Trophoblast cell (in vitro differentiated cells and primary cell): Measurements from ENCODE around the gene BMP5.
A peak's percentile ranks its signal among the peaks of the same experiment; 100 is the strongest.

Source experiments
- DNase-seq, 2 donors: peaks; one replicate each; pipeline ENCODE4 v3.0.0-alpha.2; 2016
- H2AFZ ChIP-seq: 2 replicates; pipeline ENCODE4 v1.6.1; 2013; ENCODE audit warnings: low read length, moderate library complexity, mild to moderate bottlenecking; ENCODE audit not compliant: insufficient read depth, poor library complexity
- H2AK5ac ChIP-seq: 2 replicates; pipeline ENCODE4 v1.6.1; 2013; ENCODE audit warnings: mild to moderate bottlenecking, low read length
- H2BK120ac ChIP-seq: 2 replicates; pipeline ENCODE4 v1.6.1; 2013; ENCODE audit warnings: low read length, mild to moderate bottlenecking, moderate library complexity; ENCODE audit not compliant: insufficient read depth, poor library complexity
- H2BK12ac ChIP-seq: 2 replicates; pipeline ENCODE4 v1.6.1; 2013; ENCODE audit warnings: mild to moderate bottlenecking, low read length, moderate library complexity
- H2BK5ac ChIP-seq: 2 replicates; pipeline ENCODE4 v1.6.1; 2013; ENCODE audit warnings: low read length, low read depth, moderate library complexity, mild to moderate bottlenecking; ENCODE audit not compliant: poor library complexity
- H3K14ac ChIP-seq: 2 replicates; pipeline ENCODE4 v1.6.1; 2013; ENCODE audit warnings: mild to moderate bottlenecking, low read length
- H3K18ac ChIP-seq: 2 replicates; pipeline ENCODE4 v1.6.1; 2013; ENCODE audit warnings: mild to moderate bottlenecking, low read length
- H3K23ac ChIP-seq: 2 replicates; pipeline ENCODE4 v1.6.1; 2013; ENCODE audit warnings: low read length
- H3K27ac ChIP-seq: 2 replicates; pipeline ENCODE4 v1.5.1; 2013; ENCODE audit warnings: low read depth, mild to moderate bottlenecking, inconsistent platforms, low read length, moderate library complexity
- H3K27me3 ChIP-seq: 2 replicates; pipeline ENCODE4 v1.6.1; 2013; ENCODE audit warnings: inconsistent platforms, mild to moderate bottlenecking, low read length, moderate library complexity; ENCODE audit not compliant: insufficient read depth
- H3K36me3 ChIP-seq, 2 experiments: 1 replicate in 1 of 2; 2 replicates in 1 of 2; pipeline ENCODE4 v1.6.1; 2013; ENCODE audit warnings: low read length in 2 of 2, mild to moderate bottlenecking in 2 of 2, moderate library complexity in 1 of 2; ENCODE audit not compliant: insufficient read depth in 2 of 2, control insufficient read depth in 1 of 2
- H3K4ac ChIP-seq: 2 replicates; pipeline ENCODE4 v1.6.1; 2013; ENCODE audit warnings: low read depth, mild to moderate bottlenecking, low read length, moderate library complexity
- H3K4me1 ChIP-seq, 2 experiments: 1 replicate in 1 of 2; 2 replicates in 1 of 2; pipeline ENCODE4 v1.6.1; 2013; ENCODE audit warnings: low read length in 2 of 2, mild to moderate bottlenecking in 2 of 2, moderate library complexity in 1 of 2; ENCODE audit not compliant: insufficient read depth in 2 of 2, control insufficient read depth in 1 of 2
- H3K4me2 ChIP-seq: 2 replicates; pipeline ENCODE4 v1.6.1; 2013; ENCODE audit warnings: inconsistent platforms, mild to moderate bottlenecking, low read length, moderate library complexity
- H3K4me3 ChIP-seq: 2 replicates; pipeline ENCODE4 v1.5.1; 2013; ENCODE audit warnings: mild to moderate bottlenecking, low read depth, low read length, inconsistent platforms
- H3K79me1 ChIP-seq: one replicate; pipeline ENCODE4 v1.6.1; 2013; ENCODE audit warnings: low read length
- H3K79me2 ChIP-seq: 2 replicates; pipeline ENCODE4 v1.6.1; 2013; ENCODE audit warnings: low read length, mild to moderate bottlenecking; ENCODE audit not compliant: control insufficient read depth, insufficient read depth, poor library complexity
- H3K9ac ChIP-seq: 2 replicates; pipeline ENCODE4 v1.6.1; 2013; ENCODE audit warnings: mild to moderate bottlenecking, low read length
- H3K9me3 ChIP-seq: 2 replicates; pipeline ENCODE4 v1.6.1; 2013; ENCODE audit warnings: low read depth, mild to moderate bottlenecking, control low read depth, inconsistent platforms, low read length; ENCODE audit not compliant: insufficient read depth
- H4K12ac ChIP-seq: 2 replicates; pipeline ENCODE4 v1.6.1; 2013; ENCODE audit warnings: low read depth, mild to moderate bottlenecking, low read length, moderate library complexity
- H4K8ac ChIP-seq: 2 replicates; pipeline ENCODE4 v1.6.1; 2013; ENCODE audit warnings: low read depth, mild to moderate bottlenecking, low read length, moderate library complexity
- H4K91ac ChIP-seq: one replicate; pipeline ENCODE4 v1.6.1; 2013; ENCODE audit warnings: low read depth, mild to moderate bottlenecking, low read length, moderate library complexity
- WGBS: extraction: QIAGEN DNeasy Blood & Tissue Kit; methylation state at CpG from one replicate; pipeline ENCODE4 v1.1.7; 2013; ENCODE audit warnings: missing lambda C conversion rate; ENCODE audit not compliant: insufficient read length, insufficient coverage; ENCODE audit errors: extremely low coverage; 5-methylcytosine and 5-hydroxymethylcytosine counted together

BMP5 gene

GRCh38 chr6:55708711-55709110, 166.7 kb downstream of the BMP5 start:
- Histone ChIP-seq H3K23ac (no peak overlapping the region), H3K4me2 (no peak overlapping the region), H2BK5ac (no peak overlapping the region), H3K14ac (no peak overlapping the region), H4K91ac (no peak overlapping the region), H4K8ac (no peak overlapping the region), H3K27me3 (no peaks in the 10 kb centered on the region), H3K4me1 (no peaks in the 10 kb centered on the region), H2BK120ac (no peak overlapping the region), H3K27ac (no peak overlapping the region), H3K79me2 (no peaks in the 10 kb centered on the region), H2AK5ac (no peak overlapping the region), H4K12ac (no peak overlapping the region), H3K18ac (no peak overlapping the region), H3K79me1 (no peaks in the 10 kb centered on the region), H3K4ac (no peak overlapping the region), H2AFZ (no peak overlapping the region), H3K9me3 (peaks cover 1% of the 10 kb centered on the region), H2BK12ac (no peak overlapping the region), H3K36me3 (no peaks in the 10 kb centered on the region), H3K4me3 (no peak overlapping the region), H3K9ac (no peak overlapping the region)
- no CpG with 5 or more reads among the region's 1 CpG for WGBS
- no peak for DNase-seq

- H3K79me2 ChIP-seq, result no peaks in the 10 kb centered on the region
- H2BK120ac ChIP-seq, result no peak overlapping the region
- H3K9me3 ChIP-seq, result peaks cover 1% of the 10 kb centered on the region
- H3K27ac ChIP-seq, result no peak overlapping the region
- no peak overlapping the region for H3K9ac ChIP-seq
- H2BK5ac ChIP-seq, result no peak overlapping the region
- WGBS, result no CpG with 5 or more reads among the region's 2 CpGs
- no peak overlapping the region for H3K18ac ChIP-seq
- no peaks in the 10 kb centered on the region for H3K36me3 ChIP-seq
- no peak overlapping the region for H4K8ac ChIP-seq
- H3K14ac ChIP-seq, result no peak overlapping the region
- no peak overlapping the region for H3K4ac ChIP-seq
- H3K4me1 ChIP-seq, result no peaks in the 10 kb centered on the region
- no peak overlapping the region for H2AFZ ChIP-seq
- H4K12ac ChIP-seq, result no peak overlapping the region
- H3K27me3 ChIP-seq, result no peaks in the 10 kb centered on the region
- H4K91ac ChIP-seq, result no peak overlapping the region
- H3K4me3 ChIP-seq, result no peak overlapping the region
- H2BK12ac ChIP-seq, result no peak overlapping the region
- no peak overlapping the region for H3K23ac ChIP-seq
- no peaks in the 10 kb centered on the region for H3K79me1 ChIP-seq
- no peak for DNase-seq
- no peak overlapping the region for H2AK5ac ChIP-seq
- H3K4me2 ChIP-seq, result no peak overlapping the region
Measured at GRCh38 chr6:55705451-55706440, 169.6 kb downstream of the BMP5 start.

GRCh38 chr6:55704421-55704820, 171.0 kb downstream of the BMP5 start:
- no peak overlapping the region for H2BK5ac ChIP-seq
- H3K18ac ChIP-seq, result no peak overlapping the region
- H3K4me2 ChIP-seq, result no peak overlapping the region
- H2AK5ac ChIP-seq, result no peak overlapping the region
- H3K14ac ChIP-seq, result no peak overlapping the region
- H3K9me3 ChIP-seq, result peaks cover 1% of the 10 kb centered on the region
- H3K4me1 ChIP-seq, result no peaks in the 10 kb centered on the region
- no peak overlapping the region for H2AFZ ChIP-seq
- H3K79me2 ChIP-seq, result no peaks in the 10 kb centered on the region
- no peak overlapping the region for H3K4ac ChIP-seq
- no peak overlapping the region for H2BK120ac ChIP-seq
- no peak overlapping the region for H3K27ac ChIP-seq
- H3K9ac ChIP-seq, result no peak overlapping the region
- no peak overlapping the region for H4K8ac ChIP-seq
- H3K36me3 ChIP-seq, result no peaks in the 10 kb centered on the region
- no peak overlapping the region for H3K23ac ChIP-seq
- H3K27me3 ChIP-seq, result no peaks in the 10 kb centered on the region
- DNase-seq, result peak in 1 of 2 donors; percentile 32
- no peak overlapping the region for H3K4me3 ChIP-seq
- WGBS, result no CpG with 5 or more reads among the region's 1 CpG
- H4K12ac ChIP-seq, result no peak overlapping the region
- no peaks in the 10 kb centered on the region for H3K79me1 ChIP-seq
- H2BK12ac ChIP-seq, result no peak overlapping the region
- H4K91ac ChIP-seq, result no peak overlapping the region
